GM12878 (cell line): ENCODE results near the gene SLC25A47.

Experiments
- EGR1 ChIP-seq, 2 experiments: IDR thresholded peaks; 1 replicate in 1 of 2; 2 replicates in 1 of 2; pipeline ENCODE4 v1.6.1; 2011 to 2012; ENCODE audit warnings: low read depth in 2 of 2, low read length in 2 of 2, borderline replicate concordance in 1 of 2, mild to moderate bottlenecking in 1 of 2, moderate library complexity in 1 of 2
- GABPA ChIP-seq: IDR thresholded peaks from 2 replicates; pipeline ENCODE4 v1.6.1; 2014; ENCODE audit warnings: antibody characterized with exemption, low read depth, mild to moderate bottlenecking, inconsistent platforms
- IRF4 ChIP-seq: IDR thresholded peaks from 2 replicates; pipeline ENCODE4 v1.6.1; 2011; ENCODE audit warnings: low read depth, low read length
- JUNB ChIP-seq: IDR thresholded peaks from 2 replicates; pipeline ENCODE4 v1.6.1; 2016; ENCODE audit warnings: antibody characterized with exemption, mild to moderate bottlenecking
- MEF2A ChIP-seq: IDR thresholded peaks from 2 replicates; pipeline ENCODE4 v1.6.1; 2011; ENCODE audit warnings: low read depth, mild to moderate bottlenecking, low read length, moderate library complexity; ENCODE audit not compliant: insufficient read depth
- NR2C2 ChIP-seq: IDR thresholded peaks from 2 replicates; pipeline ENCODE4 v1.6.1; 2011; ENCODE audit warnings: borderline replicate concordance, low read depth; ENCODE audit not compliant: control insufficient read depth, insufficient read length
- POLR2AphosphoS5 ChIP-seq: IDR thresholded peaks from 2 replicates; pipeline ENCODE4 v1.6.1; 2011; ENCODE audit warnings: mild to moderate bottlenecking, low read length, inconsistent platforms
- TF ChIP-seq, protein P1 (sequence below), 3 experiments: IDR thresholded peaks in 2 of 3; conservative IDR thresholded peaks in 1 of 3; 2 replicates each; pipeline ENCODE4 v1.5.1; 2011; ENCODE audit warnings: low read depth in 3 of 3, low read length in 3 of 3, mild to moderate bottlenecking in 3 of 3, control low read depth in 2 of 3, moderate library complexity in 2 of 3, inconsistent platforms in 1 of 3, mixed read lengths in 1 of 3; ENCODE audit not compliant: control insufficient read depth in 2 of 3, insufficient read depth in 1 of 3; ENCODE audit errors: extremely low read depth in 1 of 3
- TF ChIP-seq, protein P2 (sequence below): fragments of 450-650 bp; conservative IDR thresholded peaks from 2 replicates; pipeline ENCODE4 v1.6.1; 2017; ENCODE audit warnings: mild to moderate bottlenecking, moderate library complexity

DNA sequence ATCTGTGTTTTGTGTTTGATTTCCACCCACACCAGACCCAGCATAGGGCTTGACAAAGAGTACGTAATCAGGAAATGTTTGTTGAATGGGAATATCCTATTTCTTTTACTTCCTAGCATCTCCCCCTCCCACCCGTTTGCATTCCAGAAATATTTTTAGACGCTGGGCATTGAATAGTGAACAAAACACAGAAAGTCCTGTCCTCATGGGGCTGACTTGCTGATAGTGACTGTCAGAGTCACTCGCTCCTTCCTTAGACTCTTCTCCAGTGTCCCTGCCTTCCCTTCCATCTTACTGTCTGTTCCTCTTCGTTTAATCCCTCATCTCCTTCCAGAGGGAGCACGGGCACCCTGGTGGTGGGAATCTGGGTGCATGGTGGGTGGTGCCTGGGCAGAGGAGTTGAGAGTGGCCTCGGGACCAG, 53.6 kb downstream of the SLC25A47 start:
- TF ChIP-seq, protein P1, sequence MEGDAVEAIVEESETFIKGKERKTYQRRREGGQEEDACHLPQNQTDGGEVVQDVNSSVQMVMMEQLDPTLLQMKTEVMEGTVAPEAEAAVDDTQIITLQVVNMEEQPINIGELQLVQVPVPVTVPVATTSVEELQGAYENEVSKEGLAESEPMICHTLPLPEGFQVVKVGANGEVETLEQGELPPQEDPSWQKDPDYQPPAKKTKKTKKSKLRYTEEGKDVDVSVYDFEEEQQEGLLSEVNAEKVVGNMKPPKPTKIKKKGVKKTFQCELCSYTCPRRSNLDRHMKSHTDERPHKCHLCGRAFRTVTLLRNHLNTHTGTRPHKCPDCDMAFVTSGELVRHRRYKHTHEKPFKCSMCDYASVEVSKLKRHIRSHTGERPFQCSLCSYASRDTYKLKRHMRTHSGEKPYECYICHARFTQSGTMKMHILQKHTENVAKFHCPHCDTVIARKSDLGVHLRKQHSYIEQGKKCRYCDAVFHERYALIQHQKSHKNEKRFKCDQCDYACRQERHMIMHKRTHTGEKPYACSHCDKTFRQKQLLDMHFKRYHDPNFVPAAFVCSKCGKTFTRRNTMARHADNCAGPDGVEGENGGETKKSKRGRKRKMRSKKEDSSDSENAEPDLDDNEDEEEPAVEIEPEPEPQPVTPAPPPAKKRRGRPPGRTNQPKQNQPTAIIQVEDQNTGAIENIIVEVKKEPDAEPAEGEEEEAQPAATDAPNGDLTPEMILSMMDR (IDR thresholded peaks at IDR 0.05 in 2 of 3, conservative IDR thresholded peaks at IDR 0.05 in 1 of 3; ENCODE audit: control insufficient read depth in 2 of 3, extremely low read depth in 1 of 3, insufficient read depth in 1 of 3, low read depth in 3 of 3, low read length in 3 of 3): no peak
- no peak for TF ChIP-seq IRF4
- no peak for TF ChIP-seq POLR2AphosphoS5
- no peak for TF ChIP-seq EGR1 (IDR thresholded peaks at IDR 0.05; ENCODE audit: borderline replicate concordance in 1 of 2, low read depth in 2 of 2, low read length in 2 of 2)
- TF ChIP-seq, protein P2, sequence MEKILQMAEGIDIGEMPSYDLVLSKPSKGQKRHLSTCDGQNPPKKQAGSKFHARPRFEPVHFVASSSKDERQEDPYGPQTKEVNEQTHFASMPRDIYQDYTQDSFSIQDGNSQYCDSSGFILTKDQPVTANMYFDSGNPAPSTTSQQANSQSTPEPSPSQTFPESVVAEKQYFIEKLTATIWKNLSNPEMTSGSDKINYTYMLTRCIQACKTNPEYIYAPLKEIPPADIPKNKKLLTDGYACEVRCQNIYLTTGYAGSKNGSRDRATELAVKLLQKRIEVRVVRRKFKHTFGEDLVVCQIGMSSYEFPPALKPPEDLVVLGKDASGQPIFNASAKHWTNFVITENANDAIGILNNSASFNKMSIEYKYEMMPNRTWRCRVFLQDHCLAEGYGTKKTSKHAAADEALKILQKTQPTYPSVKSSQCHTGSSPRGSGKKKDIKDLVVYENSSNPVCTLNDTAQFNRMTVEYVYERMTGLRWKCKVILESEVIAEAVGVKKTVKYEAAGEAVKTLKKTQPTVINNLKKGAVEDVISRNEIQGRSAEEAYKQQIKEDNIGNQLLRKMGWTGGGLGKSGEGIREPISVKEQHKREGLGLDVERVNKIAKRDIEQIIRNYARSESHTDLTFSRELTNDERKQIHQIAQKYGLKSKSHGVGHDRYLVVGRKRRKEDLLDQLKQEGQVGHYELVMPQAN: no peak
- TF ChIP-seq JUNB: no peak
- TF ChIP-seq MEF2A: no peak
- no peak for TF ChIP-seq NR2C2
- TF ChIP-seq GABPA: no peak
